PC-9 (cell line): ENCODE measurements around the gene PHKG2. TPM values are rescaled to one million over a fixed set of nuclear protein-coding genes. Genes with fewer than 3 reads are reported as not detected.

Source experiments
- BruUV-seq: library from RNA; stranded (reverse); fragments of 400-500 nt; replicated peaks from 2 replicates; lab custom pipeline; 2021; lab: Mats Ljungman, UMichigan
- CTCF ChIA-PET: fragments of 300-600 bp; sonication (Branson Sonifier 250); formaldehyde crosslinking; loops from one replicate; lab custom pipeline; 2022; ENCODE audit warnings: antibody characterized with exemption; lab: Charles Lee
- POLR2A ChIA-PET: fragments of 300-600 bp; sonication (Branson Sonifier 250); formaldehyde crosslinking; loops from one replicate; lab custom pipeline; 2022; ENCODE audit warnings: antibody characterized with exemption; ENCODE audit not compliant: unreplicated experiment; lab: Charles Lee
- DNase-seq, 2 experiments: peaks; one replicate each; pipeline versions ENCODE4 v3.0.0 to v3.0.0-alpha.2; 2015 to 2022; ENCODE audit warnings: mixed read lengths in 1 of 2
- H2AFZ ChIP-seq: fragments of 200-600 bp; sonication (generic); 2 replicates; pipeline ENCODE4 v1.8.1; 2017; ENCODE audit warnings: antibody characterized with exemption
- H3F3A ChIP-seq: fragments of 200-600 bp; sonication (generic); 2 replicates; pipeline ENCODE4 v1.8.1; 2017; ENCODE audit warnings: antibody characterized with exemption, mild to moderate bottlenecking, low read depth; ENCODE audit not compliant: insufficient read depth
- H3K27ac ChIP-seq: fragments of 200-600 bp; sonication (generic); 2 replicates; pipeline ENCODE4 v1.6.1; 2016; ENCODE audit warnings: mixed run types
- H3K27me3 ChIP-seq: fragments of 200-600 bp; sonication (generic); 2 replicates; pipeline ENCODE4 v1.6.1; 2016; ENCODE audit warnings: low read depth, mixed run types; ENCODE audit not compliant: insufficient read depth
- H3K36me3 ChIP-seq: fragments of 200-600 bp; sonication (generic); 2 replicates; pipeline ENCODE4 v1.6.1; 2016; ENCODE audit warnings: low read depth, mixed run types
- H3K4me1 ChIP-seq: fragments of 200-600 bp; sonication (generic); replicated peaks from 2 replicates; pipeline ENCODE4 v1.6.1; 2016; ENCODE audit warnings: mixed run types; ENCODE audit not compliant: insufficient read depth
- H3K4me2 ChIP-seq: fragments of 200-600 bp; sonication (generic); 2 replicates; pipeline ENCODE4 v1.6.1; 2017; ENCODE audit warnings: mixed run types
- H3K4me3 ChIP-seq: fragments of 200-600 bp; sonication (generic); 2 replicates; pipeline ENCODE4 v1.6.1; 2016; ENCODE audit warnings: mixed run types
- H3K79me2 ChIP-seq: fragments of 200-600 bp; sonication (generic); 2 replicates; pipeline ENCODE4 v1.6.1; 2017; ENCODE audit warnings: low read depth, mixed run types
- H3K9me2 ChIP-seq: fragments of 200-600 bp; sonication (generic); 2 replicates; pipeline ENCODE4 v1.8.1; 2017; ENCODE audit warnings: mild to moderate bottlenecking; ENCODE audit not compliant: insufficient read depth
- H3K9me3 ChIP-seq: fragments of 200-600 bp; sonication (generic); 2 replicates; pipeline ENCODE4 v1.8.1; 2016; ENCODE audit warnings: low read depth; ENCODE audit not compliant: insufficient read depth
- H4K20me1 ChIP-seq: fragments of 200-600 bp; sonication (generic); 2 replicates; pipeline ENCODE4 v1.8.1; 2017; ENCODE audit not compliant: insufficient read depth
- EZH2 ChIP-seq: fragments of 200-600 bp; sonication (generic); IDR thresholded peaks from 2 replicates; pipeline ENCODE4 v1.8.0; 2017; ENCODE audit warnings: antibody characterized with exemption, low read depth
- intact Hi-C: fragments of 100-400 bp; cut with micrococcal nuclease; formaldehyde crosslinking; loops from one replicate; pipeline ENCODE4 v1.10.0; 2022; ENCODE audit not compliant: unreplicated experiment
- total RNA-seq: library from RNA; stranded (reverse); gene quantifications from 2 replicates; pipeline ENCODE4 v1.2.3, GENCODE V29; 2021
- TF ChIP-seq, protein P1 (sequence below): fragments of 200-600 bp; sonication (generic); conservative IDR thresholded peaks from 2 replicates; pipeline ENCODE4 v1.6.1; 2017; ENCODE audit warnings: mixed run types, antibody characterized with exemption, mild to moderate bottlenecking, moderate library complexity

The PHKG2 gene
- total RNA-seq, 1 experiment from 2014 or later = 66.1 TPM

DNA sequence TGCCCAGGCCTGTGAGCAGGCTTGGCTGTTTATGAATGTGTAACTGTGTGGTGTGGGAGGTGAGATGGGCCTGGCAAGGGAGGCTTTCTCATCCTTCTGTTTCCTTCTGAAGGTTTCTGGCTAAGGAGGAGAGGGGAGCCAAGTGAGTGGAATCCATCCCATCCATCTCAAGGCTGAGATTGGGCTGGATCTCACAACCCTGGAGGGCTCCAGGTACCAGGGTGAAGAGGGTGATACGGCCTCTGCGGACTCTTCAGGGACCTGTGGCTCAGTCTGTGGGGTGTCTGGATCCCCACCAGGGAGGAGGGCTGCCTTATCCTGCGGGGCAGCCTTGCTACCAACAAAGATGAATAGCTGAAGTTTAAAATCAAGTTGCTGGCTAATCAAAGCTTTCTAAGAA, 31.8 kb downstream of the PHKG2 start:
- H3F3A ChIP-seq = peaks cover 31% of the 10 kb centered on the region; the same call in 1 of the 2 replicates
- no peak overlapping the region for H2AFZ ChIP-seq
- POLR2A ChIA-PET = interaction anchor here (0.6 kb wide), 1 partner anchor 16 kb away, joined by 5 read pairs; no protein-coding TSS in a partner anchor
- no peak overlapping the region for H3K4me2 ChIP-seq
- H4K20me1 ChIP-seq = no peaks in the 10 kb centered on the region
- peaks cover 3% of the 10 kb centered on the region for H3K79me2 ChIP-seq
- BruUV-seq = no TSS peak
- no peaks in the 10 kb centered on the region for H3K9me2 ChIP-seq
- H3K4me3 ChIP-seq = no peak overlapping the region
- H3K27me3 ChIP-seq = no peaks in the 10 kb centered on the region
- H3K9me3 ChIP-seq = no peaks in the 10 kb centered on the region
- H3K36me3 ChIP-seq = no peaks in the 10 kb centered on the region
- DNase-seq = no peak
- intact Hi-C loops = no loop called here
- CTCF ChIA-PET = no interaction called here
- H3K27ac ChIP-seq = no peak overlapping the region
- peaks cover 8% of the 10 kb centered on the region; the same call in 1 of the 2 replicates for H3K4me1 ChIP-seq
- TF ChIP-seq EZH2 = no peak
- TF ChIP-seq, protein P1, sequence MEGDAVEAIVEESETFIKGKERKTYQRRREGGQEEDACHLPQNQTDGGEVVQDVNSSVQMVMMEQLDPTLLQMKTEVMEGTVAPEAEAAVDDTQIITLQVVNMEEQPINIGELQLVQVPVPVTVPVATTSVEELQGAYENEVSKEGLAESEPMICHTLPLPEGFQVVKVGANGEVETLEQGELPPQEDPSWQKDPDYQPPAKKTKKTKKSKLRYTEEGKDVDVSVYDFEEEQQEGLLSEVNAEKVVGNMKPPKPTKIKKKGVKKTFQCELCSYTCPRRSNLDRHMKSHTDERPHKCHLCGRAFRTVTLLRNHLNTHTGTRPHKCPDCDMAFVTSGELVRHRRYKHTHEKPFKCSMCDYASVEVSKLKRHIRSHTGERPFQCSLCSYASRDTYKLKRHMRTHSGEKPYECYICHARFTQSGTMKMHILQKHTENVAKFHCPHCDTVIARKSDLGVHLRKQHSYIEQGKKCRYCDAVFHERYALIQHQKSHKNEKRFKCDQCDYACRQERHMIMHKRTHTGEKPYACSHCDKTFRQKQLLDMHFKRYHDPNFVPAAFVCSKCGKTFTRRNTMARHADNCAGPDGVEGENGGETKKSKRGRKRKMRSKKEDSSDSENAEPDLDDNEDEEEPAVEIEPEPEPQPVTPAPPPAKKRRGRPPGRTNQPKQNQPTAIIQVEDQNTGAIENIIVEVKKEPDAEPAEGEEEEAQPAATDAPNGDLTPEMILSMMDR = no peak

DNA sequence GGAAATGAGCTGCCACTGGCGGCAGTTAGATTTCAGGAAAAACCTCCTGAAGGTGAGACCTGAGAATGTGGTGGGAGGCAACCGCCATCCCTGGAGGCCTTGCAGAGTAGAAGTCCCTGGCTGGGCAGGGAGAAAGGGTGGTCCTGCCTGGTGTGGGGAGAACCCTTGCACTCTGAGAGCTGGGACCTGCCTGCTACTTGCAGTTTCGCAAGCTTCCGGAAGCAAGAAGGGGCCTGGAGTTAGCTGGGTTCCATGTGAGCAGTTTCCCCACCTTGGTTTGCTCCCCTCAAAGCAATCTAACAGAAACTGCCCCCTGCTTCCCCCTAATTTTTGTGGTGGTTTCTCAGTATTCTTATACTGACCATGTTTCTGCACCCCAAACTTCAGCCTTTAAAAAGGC, 32.3 kb downstream of the PHKG2 start:
- Histone ChIP-seq H3K36me3 (no peaks in the 10 kb centered on the region), H3K9me2 (no peaks in the 10 kb centered on the region), H3K27ac (no peak overlapping the region), H3K4me3 (no peak overlapping the region), H3K9me3 (no peaks in the 10 kb centered on the region), H3F3A (peaks cover 28% of the 10 kb centered on the region; the same call in 1 of the 2 replicates), H3K4me1 (peaks cover 8% of the 10 kb centered on the region; the same call in 1 of the 2 replicates), H3K27me3 (no peaks in the 10 kb centered on the region), H4K20me1 (no peaks in the 10 kb centered on the region), H2AFZ (no peak overlapping the region), H3K4me2 (no peak overlapping the region), H3K79me2 (peaks cover 3% of the 10 kb centered on the region)
- POLR2A ChIA-PET = interaction anchor here (0.6 kb wide), 1 partner anchor 15 kb away, joined by 5 read pairs; no protein-coding TSS in a partner anchor
- no peak for DNase-seq
- BruUV-seq = no TSS peak
- intact Hi-C loops = no loop called here
- TF ChIP-seq, protein P1 = no peak
- CTCF ChIA-PET = no interaction called here

DNA sequence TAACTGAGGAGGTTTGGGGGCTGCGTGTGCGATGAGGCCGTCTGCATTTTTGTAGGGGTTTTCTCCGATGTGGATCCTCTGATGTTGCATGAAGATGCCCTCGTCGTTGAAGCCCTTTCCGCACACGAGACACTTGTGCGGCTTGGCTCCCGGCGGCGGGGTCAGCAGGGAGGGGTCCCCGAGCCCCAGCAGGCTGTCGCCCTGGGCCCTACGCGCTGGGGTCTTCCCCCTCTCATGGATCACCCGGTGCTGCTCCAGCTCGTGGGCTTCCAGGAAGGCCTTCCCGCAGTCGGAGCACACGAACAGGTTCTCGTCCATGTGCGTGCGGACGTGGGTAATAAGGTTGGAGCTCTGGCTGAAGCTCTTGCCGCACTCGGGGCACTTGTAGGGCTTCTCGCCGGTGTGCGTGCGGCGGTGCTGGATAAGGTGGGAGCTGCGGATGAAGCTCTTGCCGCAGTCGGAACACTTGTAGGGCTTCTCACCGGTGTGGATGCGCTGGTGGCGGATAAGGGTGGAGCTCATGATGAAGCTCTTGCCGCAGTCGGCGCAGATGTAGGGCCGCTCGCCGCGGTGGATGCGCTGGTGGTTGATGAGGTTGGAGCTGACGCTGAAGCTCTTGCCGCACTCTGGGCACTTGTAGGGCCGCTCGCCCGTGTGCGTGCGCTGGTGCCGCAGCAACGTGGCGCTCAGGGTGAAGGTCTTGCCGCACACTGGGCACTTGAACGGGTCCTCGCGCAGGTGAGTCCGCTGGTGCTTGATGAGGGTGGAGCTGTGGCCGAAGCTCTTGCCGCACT, 34.5 kb downstream of the PHKG2 start:
- Histone ChIP-seq H3K79me2 (peaks cover 16% of the 10 kb centered on the region), H3F3A (peaks cover 21% of the 10 kb centered on the region; the same call in 1 of the 2 replicates), H2AFZ (no peak overlapping the region), H3K36me3 (no peaks in the 10 kb centered on the region), H3K4me1 (peaks cover 6% of the 10 kb centered on the region), H3K4me2 (no peak overlapping the region), H3K27ac (no peak overlapping the region), H3K9me2 (no peaks in the 10 kb centered on the region), H3K27me3 (no peaks in the 10 kb centered on the region), H4K20me1 (no peaks in the 10 kb centered on the region; the same call in 1 of the 2 replicates), H3K9me3 (no peaks in the 10 kb centered on the region), H3K4me3 (no peak overlapping the region)
- ChIA-PET POLR2A (interaction anchor here (0.7 kb wide), 1 partner anchor 46 kb away, joined by 3 read pairs; no protein-coding TSS in a partner anchor), CTCF (no interaction called here)
- no peak for DNase-seq
- TF ChIP-seq EZH2 = no peak
- TF ChIP-seq, protein P1 = no peak
- intact Hi-C loops = no loop called here
- no TSS peak for BruUV-seq
